ENCODE results near the gene CDH22. TPM values are rescaled to one million over a fixed set of nuclear protein-coding genes. Genes with fewer than 3 reads are reported as not detected.

Gene CDH22, protein sequence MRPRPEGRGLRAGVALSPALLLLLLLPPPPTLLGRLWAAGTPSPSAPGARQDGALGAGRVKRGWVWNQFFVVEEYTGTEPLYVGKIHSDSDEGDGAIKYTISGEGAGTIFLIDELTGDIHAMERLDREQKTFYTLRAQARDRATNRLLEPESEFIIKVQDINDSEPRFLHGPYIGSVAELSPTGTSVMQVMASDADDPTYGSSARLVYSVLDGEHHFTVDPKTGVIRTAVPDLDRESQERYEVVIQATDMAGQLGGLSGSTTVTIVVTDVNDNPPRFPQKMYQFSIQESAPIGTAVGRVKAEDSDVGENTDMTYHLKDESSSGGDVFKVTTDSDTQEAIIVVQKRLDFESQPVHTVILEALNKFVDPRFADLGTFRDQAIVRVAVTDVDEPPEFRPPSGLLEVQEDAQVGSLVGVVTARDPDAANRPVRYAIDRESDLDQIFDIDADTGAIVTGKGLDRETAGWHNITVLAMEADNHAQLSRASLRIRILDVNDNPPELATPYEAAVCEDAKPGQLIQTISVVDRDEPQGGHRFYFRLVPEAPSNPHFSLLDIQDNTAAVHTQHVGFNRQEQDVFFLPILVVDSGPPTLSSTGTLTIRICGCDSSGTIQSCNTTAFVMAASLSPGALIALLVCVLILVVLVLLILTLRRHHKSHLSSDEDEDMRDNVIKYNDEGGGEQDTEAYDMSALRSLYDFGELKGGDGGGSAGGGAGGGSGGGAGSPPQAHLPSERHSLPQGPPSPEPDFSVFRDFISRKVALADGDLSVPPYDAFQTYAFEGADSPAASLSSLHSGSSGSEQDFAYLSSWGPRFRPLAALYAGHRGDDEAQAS
- total RNA-seq (2021; ENCODE audit: unreplicated experiment) (not detected), Bru-seq, nascent RNA (percentile 11 among the genes with signal in this experiment), BruChase-seq, experiment 1, labeled RNA remaining after a 2-hour chase (percentile 10 among the genes with signal in this experiment), BruChase-seq, experiment 2, labeled RNA remaining after a 6-hour chase (percentile 6 among the genes with signal in this experiment)
- not detected for polyA plus RNA-seq (2012; ENCODE audit: insufficient read length)
- long read RNA-seq: 0 reads

DNA sequence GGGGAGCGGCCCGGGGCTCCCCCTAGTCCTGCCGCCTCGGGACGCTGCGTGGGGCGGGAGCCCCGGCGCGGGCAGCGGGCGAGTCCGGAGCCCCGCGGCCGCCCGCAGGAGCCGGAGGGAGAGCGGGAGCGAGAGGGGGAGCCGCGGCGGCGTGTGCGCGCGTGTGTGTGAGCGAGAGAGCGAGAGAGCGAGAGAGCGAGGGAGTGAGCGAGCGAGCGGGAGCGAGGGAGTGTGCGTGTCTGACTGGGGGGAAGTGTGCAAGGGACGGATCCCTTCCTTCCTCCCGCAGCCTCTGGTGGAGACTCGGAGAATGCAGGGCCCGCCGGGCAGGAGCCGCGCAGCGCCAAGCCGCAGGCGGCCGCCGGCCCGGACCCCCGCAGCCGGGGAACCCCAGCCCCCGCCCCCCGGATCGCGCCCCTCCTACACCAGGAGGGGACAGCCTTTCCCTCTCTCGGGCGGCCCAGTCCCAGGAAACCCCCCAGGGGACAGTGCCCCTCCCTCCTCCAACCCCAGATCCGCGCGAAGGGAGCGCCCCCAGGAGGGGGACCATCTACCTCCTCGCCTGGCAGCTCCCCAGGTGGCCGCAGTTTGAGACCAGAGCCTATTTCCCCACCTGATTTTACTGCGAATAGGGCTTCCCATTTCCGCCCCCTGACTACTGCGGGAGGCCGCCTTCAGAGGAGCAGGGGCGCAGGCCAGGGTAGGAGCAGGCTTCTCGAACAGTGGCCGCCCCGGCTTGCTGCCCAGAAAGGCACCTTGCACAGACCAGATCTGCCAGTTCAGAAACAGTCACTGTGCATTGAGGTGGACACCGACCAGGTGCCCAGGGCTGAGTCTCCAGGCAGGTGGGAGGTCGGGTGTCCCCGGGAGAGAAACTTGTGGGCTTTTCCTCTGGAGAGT, at the start of gene CDH22:
CDH22 (minus strand) TSS at position 241 of the 900 bp plus-strand sequence. CDS start 57,204 bp downstream, outside the sequence.
- peak within 1 kb of the TSS; percentile 31 to 39 for H3K4me3 ChIP-seq (ENCODE audit: low read depth in 2 of 2, low read length in 2 of 2)
- no TSS peak for BruUV-seq (replicated peaks)
- TF ChIP-seq POLR2AphosphoS5 (IDR thresholded peaks at IDR 0.05; ENCODE audit: low read depth, low read length): no peak
- TF ChIP-seq, protein P1, sequence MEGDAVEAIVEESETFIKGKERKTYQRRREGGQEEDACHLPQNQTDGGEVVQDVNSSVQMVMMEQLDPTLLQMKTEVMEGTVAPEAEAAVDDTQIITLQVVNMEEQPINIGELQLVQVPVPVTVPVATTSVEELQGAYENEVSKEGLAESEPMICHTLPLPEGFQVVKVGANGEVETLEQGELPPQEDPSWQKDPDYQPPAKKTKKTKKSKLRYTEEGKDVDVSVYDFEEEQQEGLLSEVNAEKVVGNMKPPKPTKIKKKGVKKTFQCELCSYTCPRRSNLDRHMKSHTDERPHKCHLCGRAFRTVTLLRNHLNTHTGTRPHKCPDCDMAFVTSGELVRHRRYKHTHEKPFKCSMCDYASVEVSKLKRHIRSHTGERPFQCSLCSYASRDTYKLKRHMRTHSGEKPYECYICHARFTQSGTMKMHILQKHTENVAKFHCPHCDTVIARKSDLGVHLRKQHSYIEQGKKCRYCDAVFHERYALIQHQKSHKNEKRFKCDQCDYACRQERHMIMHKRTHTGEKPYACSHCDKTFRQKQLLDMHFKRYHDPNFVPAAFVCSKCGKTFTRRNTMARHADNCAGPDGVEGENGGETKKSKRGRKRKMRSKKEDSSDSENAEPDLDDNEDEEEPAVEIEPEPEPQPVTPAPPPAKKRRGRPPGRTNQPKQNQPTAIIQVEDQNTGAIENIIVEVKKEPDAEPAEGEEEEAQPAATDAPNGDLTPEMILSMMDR (IDR thresholded peaks at IDR 0.05): peak; percentile 76
- POLR2A ChIA-PET: no interaction called here
- H3K4me1 ChIP-seq (ENCODE audit: control insufficient read depth, insufficient read depth, low read length): peaks cover 5% of the 10 kb centered on the region; the same call in 1 of the 2 replicates
- in situ Hi-C loops (cut with HindIII; ENCODE audit: low pct_unique_long_range_greater_than_20kb, low sequenced_read_pairs) (no loop called here), intact Hi-C loops (cut with micrococcal nuclease; ENCODE audit: unreplicated experiment) (no loop called here)
- H3K27me3 ChIP-seq (ENCODE audit: control insufficient read depth, insufficient read depth, low read length): peaks cover 39% of the 10 kb centered on the region
- CTCF ChIA-PET: no interaction called here
- no peak within 1 kb of the TSS for H3K27ac ChIP-seq (ENCODE audit: low read length)
- no peaks in the 10 kb centered on the region; the same call in 1 of the 2 replicates for H3K36me3 ChIP-seq (ENCODE audit: control insufficient read depth, insufficient read depth, low read length)
- DNase-seq (ENCODE audit: low read depth, low spot score): no peak
- ATAC-seq: peak; percentile 85
- H3K9me3 ChIP-seq (ENCODE audit: control insufficient read depth, insufficient read depth, low read depth, low read length): no peaks in the 10 kb centered on the region

DNA sequence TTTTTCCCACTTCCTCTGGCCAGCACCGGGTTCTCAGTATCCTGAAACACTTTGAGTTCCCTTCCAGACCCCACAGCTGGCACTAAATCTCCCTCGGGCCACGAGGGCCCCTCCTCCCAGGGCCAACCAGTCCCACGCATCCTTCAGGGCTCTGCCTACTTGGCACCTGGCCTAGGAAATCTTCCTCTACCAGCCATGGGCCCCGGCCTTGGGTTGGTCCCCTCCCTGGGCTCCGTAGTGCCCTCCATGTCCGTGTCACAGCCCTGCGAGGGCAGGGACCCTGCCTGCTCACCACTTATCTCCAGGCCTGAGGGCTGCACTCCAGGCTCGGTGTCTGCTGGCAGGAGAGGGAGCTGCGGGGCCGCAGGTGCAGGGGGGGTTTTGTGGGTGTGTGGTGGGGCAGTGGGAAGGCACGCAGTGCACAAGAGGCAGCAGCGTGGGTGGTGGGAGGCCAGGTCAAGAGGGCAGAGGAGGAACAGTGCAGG, 48.8 kb upstream of the CDH22 start:
- no peaks in the 10 kb centered on the region for H3K36me3 ChIP-seq (ENCODE audit: control insufficient read depth, insufficient read depth, low read length)
- DNase-seq (ENCODE audit: low read depth, low spot score) (no peak), ATAC-seq (peak; percentile 41)
- CTCF ChIA-PET: no interaction called here
- no peak overlapping the region for H3K4me3 ChIP-seq (ENCODE audit: low read depth in 2 of 2, low read length in 2 of 2)
- TF ChIP-seq SIN3A (IDR thresholded peaks at IDR 0.05; ENCODE audit: borderline replicate concordance, insufficient read depth, low read depth, low read length) (no peak), TCF7L2 (IDR thresholded peaks at IDR 0.05; ENCODE audit: low read depth, low read length) (no peak), POLR2AphosphoS5 (IDR thresholded peaks at IDR 0.05; ENCODE audit: low read depth, low read length) (no peak; the same call in 1 of the 2 replicates)
- TF ChIP-seq, protein P2, sequence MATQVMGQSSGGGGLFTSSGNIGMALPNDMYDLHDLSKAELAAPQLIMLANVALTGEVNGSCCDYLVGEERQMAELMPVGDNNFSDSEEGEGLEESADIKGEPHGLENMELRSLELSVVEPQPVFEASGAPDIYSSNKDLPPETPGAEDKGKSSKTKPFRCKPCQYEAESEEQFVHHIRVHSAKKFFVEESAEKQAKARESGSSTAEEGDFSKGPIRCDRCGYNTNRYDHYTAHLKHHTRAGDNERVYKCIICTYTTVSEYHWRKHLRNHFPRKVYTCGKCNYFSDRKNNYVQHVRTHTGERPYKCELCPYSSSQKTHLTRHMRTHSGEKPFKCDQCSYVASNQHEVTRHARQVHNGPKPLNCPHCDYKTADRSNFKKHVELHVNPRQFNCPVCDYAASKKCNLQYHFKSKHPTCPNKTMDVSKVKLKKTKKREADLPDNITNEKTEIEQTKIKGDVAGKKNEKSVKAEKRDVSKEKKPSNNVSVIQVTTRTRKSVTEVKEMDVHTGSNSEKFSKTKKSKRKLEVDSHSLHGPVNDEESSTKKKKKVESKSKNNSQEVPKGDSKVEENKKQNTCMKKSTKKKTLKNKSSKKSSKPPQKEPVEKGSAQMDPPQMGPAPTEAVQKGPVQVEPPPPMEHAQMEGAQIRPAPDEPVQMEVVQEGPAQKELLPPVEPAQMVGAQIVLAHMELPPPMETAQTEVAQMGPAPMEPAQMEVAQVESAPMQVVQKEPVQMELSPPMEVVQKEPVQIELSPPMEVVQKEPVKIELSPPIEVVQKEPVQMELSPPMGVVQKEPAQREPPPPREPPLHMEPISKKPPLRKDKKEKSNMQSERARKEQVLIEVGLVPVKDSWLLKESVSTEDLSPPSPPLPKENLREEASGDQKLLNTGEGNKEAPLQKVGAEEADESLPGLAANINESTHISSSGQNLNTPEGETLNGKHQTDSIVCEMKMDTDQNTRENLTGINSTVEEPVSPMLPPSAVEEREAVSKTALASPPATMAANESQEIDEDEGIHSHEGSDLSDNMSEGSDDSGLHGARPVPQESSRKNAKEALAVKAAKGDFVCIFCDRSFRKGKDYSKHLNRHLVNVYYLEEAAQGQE (IDR thresholded peaks at IDR 0.05; ENCODE audit: insufficient read depth in 1 of 2, low read depth in 2 of 2, low read length in 1 of 2): no peak
- TF ChIP-seq, protein P1 (IDR thresholded peaks at IDR 0.05): no peak
- H3K9me3 ChIP-seq (ENCODE audit: control insufficient read depth, insufficient read depth, low read depth, low read length): no peaks in the 10 kb centered on the region
- in situ Hi-C loops (cut with HindIII; ENCODE audit: low pct_unique_long_range_greater_than_20kb, low sequenced_read_pairs): no loop called here
- no peaks in the 10 kb centered on the region for H3K4me1 ChIP-seq (ENCODE audit: control insufficient read depth, insufficient read depth, low read length)
- no peaks in the 10 kb centered on the region for H3K27me3 ChIP-seq (ENCODE audit: control insufficient read depth, insufficient read depth, low read length)
- no TSS peak for BruUV-seq (replicated peaks)
- POLR2A ChIA-PET: no interaction called here
- intact Hi-C loops (cut with micrococcal nuclease; ENCODE audit: unreplicated experiment): no loop called here
- H3K27ac ChIP-seq (ENCODE audit: low read length): no peak overlapping the region
